T-helper 1 cell (primary cell): ENCODE results near the gene PHF1.
"Not testable (repeated sequence)": the region's sequence is repeated elsewhere in the genome, so short reads cannot be mapped to it uniquely, and the experiment has no call there.

ENCODE experiments used
- DNase-seq, 5 donors: peaks; one replicate each; pipeline ENCODE4 v3.0.0-alpha.2; 2012 to 2020

The PHF1 gene

DNA sequence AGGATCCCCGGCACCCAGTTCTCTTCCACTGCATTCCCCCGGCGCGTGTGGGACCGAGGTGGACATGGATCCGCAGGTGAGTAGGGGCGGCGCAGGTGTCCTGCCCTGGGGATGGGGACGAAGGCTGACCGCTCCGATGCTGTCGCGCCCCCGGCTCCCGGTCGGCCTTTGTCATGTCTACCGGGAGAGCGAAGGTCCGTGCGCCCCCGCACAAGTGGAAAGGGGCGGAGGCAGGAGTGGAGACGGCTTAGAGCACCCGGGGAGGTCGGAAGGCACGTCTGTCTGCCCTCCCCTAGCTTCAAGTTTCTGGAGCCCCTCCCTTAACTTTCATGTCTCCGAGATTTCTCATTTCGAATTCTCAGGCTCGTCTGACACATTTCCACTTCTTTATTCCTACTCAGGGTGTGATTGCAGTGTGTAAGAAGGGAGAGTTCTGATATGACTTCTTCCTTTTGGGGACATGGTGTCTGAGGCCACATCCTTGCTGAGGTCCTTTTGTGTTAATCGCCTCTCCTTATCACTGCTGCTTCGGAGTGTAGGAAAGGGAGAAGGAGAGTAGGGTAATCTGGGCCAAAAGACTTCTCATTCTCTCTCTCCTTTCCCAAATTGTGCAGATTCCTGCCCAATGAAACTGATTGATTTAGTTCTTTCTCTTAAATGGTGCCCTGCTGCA, 18.8 kb upstream of the PHF1 start:
- peak in 2 of 5 donors; percentile 25 to 48 for DNase-seq

DNA sequence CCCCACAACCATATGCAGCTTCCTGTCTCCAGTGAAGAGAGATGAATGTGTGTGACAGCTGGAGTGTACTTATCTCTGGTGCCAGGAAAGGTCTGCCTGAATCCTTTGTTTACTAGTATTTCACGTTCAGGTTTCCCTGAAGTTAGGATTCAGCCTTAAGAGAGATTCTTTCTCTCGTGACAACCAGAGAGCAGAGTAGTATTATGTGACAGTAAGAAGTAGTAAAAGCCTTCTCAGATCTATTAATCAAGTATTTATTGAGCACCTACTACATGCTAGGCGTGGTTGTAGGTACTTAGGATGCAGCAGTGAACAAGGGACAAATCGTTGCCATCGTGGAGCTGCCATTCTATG, 18.2 kb upstream of the PHF1 start:
- DNase-seq = peak in 1 of 5 donors; percentile 47

DNA sequence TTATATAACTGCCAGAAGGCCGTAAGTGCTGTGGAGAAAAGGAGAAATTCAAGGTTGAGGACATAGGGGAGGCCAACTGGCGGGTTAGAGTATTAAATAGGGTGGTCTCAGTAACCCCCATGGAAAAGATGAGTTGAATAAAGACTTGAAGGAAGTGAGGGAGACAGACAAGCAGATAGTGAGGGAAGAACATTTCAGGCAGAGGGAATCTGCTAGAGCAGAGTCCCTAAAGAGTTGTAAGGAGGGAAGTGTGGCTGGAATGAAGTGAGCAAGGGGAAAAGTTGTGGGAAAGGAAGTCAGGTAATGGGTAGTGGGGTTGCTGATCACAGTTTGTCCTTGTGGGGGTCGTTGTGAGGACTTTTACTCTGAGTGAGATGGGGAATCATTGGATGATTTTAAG, 17.8 kb upstream of the PHF1 start:
- DNase-seq = no peak

DNA sequence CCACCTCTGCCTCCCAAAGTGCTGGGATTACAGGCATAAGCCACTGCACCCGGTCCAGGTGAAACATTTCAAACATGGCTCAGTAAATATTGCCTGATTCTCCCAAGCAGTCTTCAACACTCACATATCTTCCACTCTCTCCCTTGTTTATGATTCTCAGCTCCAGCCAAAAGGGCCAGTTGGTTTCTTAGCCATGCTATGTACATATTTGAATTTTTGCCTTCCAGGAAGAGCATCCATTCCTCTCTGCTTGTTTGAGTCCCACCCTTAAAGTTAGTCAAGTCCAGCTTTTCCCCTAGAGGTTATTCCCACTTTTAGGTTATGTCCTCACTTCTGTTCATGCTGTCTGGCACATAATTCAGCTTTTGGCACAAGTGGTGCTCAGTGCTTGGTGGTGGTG, 13.3 kb upstream of the PHF1 start:
- no peak for DNase-seq

DNA sequence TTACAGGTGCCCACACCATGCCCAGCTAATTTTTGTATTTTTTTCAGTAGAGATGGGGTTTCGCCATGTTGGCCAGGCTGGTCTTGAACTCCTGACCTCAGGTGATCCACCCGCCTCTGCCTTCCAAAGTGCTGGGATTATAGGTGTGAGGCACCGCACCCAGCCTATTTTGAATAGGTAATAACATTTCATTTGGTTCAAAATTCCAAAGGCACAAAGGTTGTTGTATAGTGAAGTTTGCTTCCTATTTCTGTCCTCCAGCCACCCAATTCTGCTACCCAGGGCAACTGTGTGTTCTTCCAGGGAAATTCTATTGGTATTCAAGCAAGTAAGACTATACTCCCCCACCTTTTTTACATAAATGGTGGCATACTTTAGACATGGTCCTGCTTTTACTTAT, 12.2 kb upstream of the PHF1 start:
- DNase-seq = not testable (repeated sequence)

DNA sequence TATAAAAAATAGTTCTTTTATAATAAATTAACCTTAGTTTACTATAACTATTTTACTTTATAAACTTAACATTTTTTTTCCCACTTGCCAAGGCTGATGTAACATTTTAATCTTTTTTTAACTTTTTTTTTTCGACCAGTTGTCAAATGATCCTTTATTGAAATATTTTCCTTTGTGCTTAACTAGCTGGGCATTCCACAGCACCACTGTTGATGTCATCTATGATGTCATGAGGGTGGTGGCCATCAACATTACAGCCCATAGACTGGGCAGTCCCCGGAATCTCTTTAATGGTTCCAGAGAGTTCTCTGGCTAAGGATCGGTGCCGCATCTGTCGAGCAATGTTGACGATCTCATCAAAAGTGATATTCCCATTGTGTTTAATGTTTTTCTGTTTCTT, 10.9 kb upstream of the PHF1 start:
- not testable (repeated sequence) for DNase-seq

DNA sequence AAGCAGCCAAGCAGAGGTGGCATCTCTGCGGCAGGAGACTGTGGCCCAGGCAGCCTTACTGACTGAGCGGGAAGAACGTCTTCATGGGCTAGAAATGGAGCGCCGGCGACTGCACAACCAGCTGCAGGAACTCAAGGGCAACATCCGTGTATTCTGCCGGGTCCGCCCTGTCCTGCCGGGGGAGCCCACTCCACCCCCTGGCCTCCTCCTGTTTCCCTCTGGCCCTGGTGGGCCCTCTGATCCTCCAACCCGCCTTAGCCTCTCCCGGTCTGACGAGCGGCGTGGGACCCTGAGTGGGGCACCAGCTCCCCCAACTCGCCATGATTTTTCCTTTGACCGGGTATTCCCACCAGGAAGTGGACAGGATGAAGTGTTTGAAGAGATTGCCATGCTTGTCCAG, 5.9 kb upstream of the PHF1 start:
- no peak for DNase-seq

DNA sequence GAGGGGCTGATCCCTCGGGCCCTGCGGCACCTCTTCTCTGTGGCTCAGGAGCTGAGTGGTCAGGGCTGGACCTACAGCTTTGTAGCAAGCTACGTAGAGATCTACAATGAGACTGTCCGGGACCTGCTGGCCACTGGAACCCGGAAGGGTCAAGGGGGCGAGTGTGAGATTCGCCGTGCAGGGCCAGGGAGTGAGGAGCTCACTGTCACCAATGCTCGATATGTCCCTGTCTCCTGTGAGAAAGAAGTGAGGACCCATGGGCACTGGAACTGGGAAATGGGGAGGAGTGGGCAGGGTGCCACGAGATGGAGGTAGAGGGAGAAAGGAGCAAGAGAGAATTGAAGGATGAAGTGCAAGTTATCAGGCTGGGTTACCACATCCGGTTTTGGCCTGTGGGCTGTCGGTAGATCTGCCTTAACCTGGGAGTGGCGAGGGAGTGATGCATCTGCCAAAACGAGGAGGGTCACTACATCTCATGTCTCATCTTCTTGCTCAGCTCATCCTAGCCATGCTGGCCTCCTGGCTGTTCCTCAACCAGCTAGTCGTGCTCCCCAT, 5.4 kb upstream of the PHF1 start:
- no peak for DNase-seq

DNA sequence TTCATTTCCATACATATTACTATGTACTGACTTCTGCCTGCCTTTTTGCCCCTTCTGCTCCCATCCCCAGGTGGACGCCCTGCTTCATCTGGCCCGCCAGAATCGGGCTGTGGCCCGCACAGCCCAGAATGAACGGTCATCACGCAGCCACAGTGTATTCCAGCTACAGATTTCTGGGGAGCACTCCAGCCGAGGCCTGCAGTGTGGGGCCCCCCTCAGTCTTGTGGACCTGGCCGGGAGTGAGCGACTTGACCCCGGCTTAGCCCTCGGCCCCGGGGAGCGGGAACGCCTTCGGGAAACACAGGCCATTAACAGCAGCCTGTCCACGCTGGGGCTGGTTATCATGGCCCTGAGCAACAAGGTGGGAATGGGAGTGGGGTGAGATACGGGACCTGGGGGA, 4.7 kb upstream of the PHF1 start:
- DNase-seq = no peak

DNA sequence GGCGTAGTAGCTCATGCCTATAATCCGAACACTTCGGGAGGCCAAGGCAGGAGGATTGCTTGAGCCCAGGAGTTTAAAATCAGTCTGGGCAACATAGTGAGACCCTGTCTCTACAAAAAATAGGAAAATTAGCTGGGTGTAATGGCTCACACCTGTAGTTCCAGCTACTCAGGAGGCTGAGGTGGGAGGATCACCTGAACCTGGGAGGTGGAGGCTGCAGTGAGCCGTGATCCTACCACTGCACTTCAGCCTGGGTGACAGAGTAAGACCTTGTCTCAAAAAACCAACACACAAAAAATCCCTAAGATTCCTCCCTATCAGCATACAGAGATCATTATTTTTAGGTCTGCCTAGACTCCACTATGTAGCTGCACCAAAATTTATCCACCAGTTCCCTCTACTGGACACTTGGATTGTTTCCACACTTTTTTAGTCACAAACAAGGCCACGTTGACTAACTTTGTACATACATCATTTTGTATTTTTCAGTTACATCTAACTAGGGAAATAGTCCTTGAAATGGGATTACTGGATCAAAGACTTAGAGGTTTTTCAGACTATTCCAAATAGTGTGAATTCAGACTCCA, 3.6 kb upstream of the PHF1 start:
- no peak for DNase-seq

DNA sequence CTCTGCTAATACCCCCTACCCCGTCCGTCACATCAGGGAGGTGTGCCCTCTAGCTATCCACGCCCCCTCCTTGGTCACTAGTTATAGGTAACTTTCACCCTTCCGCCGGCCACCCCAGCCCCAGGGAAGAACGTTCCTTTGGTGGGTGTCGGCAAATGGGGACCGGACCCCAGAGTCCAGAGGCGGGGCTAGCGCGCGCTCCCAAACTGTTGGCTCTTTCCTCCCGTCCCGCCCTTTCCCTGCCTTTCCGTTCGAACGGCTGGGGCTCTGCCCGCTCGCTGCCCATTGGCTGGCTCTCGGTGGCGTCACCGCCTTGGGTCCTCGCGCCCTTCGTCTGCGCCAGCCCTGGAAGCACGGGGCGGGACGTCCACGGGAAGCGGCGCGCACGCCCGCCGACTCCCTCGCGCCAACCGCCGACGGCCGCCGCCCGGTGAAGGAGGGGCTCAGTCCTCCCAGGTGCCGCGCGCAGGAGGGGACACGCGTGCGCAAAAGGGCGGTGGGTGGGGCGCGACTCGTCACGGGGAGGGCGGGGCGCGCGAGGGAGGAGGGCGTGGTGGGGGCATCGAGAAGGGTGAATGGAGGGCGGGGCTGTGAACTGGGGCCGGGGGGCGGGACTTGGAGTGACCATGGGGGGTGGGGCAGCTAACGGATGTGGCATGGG, 634 bp upstream of the PHF1 start:
- peak; percentile 95 to 99 (median 98) for DNase-seq

DNA sequence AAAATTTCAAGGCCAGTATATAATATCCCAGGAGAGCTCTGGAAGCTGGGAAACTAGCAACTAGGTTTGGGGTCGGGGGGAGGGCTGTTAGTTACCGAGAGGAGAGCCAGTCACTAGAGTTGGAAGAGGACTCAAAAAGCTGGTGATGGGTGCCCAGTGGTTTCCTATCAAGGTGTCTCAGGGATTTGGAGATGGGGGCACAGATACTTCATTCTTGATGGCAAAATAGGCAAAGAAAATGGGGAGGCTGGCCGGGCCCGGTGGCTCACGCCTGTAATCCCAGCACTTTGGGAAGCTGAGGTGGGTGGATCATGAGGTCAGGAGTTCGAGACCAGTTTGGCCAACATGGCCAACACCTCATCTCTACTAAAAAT, 805 bp downstream of the PHF1 start:
- DNase-seq = no peak

DNA sequence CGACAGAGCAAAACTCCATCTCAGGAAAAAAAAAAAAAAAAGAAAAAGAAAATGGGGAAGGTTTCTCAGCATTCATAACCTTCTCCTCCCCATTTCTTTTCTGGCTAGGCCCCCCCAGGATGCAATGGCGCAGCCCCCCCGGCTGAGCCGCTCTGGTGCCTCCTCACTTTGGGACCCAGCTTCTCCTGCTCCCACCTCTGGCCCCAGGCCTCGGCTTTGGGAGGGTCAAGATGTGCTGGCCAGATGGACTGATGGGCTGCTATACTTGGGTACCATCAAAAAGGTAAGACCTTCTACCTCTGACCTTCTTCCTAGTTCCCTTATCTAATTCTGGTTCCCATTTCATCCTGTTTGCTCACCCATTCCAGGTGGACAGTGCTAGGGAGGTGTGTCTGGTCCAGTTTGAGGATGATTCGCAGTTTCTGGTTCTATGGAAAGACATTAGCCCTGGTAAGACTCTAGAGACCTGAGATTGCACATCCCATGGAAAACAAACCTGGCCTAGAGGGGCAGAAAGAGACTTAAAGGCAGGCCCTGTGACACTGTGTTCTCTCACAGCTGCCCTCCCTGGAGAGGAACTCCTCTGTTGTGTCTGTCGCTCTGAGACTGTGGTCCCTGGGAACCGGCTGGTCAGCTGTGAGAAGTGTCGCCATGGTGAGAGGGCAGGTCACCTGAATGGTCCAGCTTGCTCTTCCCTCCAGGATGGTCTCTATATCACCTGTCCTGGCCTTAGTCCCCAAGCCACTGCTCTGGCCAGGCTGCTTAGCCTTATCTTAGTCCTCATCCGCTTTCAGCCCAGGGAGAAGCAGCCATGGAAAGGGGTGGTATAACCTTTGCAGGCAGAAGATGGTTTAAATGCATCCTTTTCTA, 1.6 kb downstream of the PHF1 start:
- DNase-seq = no peak

DNA sequence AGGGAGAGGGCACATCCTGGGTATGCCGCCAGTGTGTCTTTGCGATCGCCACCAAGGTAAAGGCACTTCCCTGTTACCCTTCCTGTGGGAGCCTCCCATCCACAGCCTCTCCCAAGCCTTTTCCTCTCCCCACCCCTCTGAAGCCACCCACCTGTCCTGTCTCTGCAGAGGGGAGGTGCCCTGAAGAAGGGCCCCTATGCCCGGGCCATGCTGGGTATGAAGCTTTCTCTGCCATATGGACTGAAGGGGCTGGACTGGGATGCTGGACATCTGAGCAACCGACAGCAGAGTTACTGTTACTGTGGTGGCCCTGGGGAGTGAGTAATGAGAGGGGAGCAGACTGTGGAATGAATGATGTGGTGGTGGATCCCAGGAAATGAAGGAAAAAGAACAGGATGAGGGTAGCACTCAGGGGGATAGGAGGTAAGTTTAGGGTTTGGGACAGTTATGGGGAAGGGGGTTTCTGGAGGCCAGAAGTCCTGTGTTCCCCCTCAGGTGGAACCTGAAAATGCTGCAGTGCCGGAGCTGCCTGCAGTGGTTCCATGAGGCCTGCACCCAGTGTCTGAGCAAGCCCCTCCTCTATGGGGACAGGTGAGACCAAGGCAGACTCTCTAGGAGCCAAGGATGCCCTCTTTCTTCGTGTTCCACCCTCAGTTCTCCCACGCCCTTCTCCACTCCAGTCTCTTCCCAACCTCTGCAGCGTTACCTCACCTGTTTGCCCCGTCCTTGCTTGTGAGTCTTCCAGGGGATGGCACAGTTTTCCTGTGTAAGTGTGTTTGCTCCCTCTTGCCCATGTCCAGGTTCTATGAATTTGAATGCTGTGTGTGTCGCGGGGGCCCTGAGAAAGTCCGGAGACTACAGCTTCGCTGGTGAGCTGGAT, 2.7 kb downstream of the PHF1 start:
- no peak for DNase-seq

DNA sequence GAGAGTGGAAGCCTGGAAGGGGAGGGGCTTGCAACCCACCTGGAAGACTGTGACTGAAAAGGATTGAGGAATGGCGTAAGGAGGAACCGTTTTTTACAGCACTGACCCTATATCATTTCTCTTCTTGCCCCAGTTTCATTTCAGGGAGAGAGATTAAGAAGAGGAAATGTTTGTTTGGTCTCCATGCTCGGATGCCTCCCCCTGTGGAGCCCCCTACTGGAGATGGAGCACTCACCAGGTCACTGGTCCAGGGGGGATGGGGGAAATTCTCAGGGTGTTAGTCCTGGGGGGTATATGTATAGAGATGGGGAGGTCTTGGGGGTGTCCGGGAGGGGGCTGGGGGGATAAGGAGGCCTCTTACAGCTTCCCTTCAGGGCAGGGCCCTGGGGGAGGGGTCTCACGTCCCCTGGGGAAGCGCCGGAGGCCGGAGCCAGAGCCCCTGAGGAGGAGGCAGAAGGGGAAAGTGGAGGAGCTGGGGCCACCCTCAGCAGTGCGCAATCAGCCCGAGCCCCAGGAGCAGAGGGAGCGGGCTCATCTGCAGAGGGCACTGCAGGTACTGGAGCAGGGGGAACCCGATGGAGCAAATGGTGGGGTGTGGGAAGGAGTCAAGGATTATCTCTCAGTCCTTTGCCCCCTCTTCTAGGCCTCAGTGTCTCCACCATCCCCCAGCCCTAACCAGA, 3.9 kb downstream of the PHF1 start:
- DNase-seq = no peak

DNA sequence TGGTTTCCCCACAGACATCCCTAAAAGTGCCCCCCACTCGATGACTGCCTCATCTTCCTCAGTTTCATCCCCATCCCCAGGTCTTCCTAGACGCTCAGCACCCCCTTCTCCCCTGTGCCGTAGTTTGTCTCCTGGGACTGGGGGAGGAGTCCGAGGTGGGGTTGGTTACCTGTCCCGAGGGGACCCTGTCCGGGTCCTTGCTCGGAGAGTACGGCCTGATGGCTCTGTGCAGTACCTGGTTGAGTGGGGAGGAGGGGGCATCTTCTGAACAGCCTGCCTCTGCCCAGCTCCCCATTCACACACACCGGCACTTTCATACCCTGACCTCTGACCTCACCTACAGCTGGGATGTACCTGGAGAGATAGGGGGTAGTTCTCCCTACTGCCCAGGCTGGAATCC, 5.0 kb downstream of the PHF1 start:
- no peak for DNase-seq

DNA sequence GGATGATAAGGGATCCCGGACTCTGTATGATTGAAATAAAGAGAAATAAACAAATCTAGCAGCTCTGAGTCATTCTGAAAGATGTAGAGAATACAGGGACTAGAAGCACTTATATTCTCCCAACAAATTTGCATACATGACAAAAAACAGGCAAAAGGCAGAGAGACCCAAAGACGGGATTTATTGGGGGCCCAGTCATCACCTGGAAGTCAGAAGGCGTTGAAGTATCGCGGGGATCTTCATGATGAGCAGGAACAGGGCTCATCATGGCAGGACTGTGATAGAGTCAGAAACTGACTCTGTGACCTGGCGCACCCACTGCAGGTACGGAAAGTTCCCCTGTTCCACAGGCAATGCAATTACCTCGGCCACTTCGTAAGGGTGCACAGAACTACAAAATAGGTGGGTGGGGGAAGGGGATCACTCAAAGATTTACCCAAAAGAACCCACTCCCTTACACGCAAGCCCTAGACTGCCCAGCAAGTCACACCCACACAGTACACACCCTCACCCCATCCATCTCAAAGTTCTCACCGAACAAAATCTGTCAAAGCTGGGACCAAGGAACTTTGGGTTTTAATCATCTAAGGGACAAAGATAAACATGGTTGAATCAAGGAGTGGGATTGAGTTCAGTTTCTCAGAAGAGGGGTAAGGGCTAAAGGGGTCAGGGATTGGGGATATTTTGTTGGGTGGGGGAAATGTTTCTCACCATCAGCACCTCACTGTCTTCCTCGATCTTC, 5.7 kb downstream of the PHF1 start:
- DNase-seq = peak in 1 of 5 donors; percentile 44

DNA sequence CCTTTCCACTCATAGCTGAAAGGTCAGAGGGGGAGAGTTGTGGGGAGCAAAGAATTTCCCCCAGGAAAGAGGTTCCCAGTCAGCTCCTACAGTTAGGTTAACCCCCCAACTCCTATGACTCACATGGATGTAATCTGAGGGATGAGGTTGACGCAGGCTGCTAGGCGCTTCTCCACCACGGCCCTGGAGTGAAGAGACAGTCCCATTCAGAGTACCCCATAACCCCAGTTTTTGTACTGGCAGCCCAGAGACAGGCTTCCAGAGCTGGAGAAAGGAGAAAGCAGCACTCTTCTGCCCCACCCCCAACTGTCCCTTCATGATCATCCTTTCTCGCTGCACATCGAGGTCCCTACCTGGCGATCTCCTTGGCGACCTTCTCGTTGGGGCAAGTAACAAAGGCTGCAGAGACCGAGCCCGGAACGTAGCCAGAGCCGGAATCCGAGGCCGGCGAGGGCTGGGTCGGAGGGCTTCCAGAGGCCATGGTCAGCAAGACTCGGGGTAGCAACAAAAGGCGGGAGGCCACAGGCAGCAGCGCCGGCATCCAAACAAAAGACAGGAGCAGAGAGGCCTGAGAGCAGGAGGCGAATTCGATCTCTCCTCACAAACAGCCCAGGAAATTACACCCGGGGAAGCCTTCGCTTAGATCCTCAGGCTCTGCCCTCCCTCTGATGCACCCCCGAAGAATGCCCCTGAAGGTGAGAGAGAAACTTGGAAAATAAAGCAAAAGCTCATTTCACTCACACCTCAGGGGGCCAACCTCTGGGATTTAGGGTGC, 6.5 kb downstream of the PHF1 start:
- no peak for DNase-seq

DNA sequence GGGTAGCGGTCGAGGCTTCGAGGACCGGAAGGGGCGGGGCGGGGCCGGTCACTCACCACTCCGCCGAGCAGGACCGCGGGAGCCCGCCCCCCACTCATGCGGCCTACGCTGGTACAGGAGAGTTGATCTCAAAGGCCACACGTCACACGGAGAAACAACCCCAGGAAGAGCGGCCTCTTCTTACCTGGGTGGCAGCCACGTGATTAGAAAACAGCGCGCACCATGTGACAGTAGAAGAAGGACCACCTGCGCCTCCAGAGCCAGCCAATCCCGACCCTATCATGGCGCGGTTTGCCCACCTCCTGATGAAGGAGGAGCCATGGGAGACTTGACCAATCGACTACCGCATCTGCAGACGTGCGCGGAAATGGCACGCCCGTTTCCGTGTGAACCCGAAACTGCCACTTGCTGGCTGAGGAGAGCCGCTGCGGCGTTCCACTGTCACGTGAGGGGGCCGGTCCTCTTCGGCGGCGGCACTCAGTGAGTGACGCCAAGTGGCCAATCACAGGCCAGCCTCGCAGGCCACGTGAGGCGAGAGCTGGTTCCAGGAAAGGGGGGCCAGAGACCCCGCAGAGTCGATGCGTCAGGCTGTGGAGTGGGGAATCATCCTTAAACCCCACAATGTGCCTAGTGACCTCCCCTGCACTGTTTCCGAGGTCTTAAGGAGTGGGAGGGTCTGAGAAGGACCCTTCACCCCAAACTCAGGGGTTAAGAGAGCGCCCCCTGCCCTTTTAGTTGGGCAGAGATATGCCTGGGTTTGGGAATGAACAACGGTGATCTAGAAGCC, 7.3 kb downstream of the PHF1 start, which contains the start of gene CUTA:
CUTA (minus strand) TSS at position 205 of the 787 bp plus-strand sequence; CDS start at position 98, 107 bp downstream.
- DNase-seq = peak; percentile 99 to 100 (median 99)
